RWPE2 (cell line): Measurements from ENCODE around the gene SRBD1.

Experiments used
- ATAC-seq: fragments of 200-7000 bp; cut with Tn5 transposase; 3 replicates; pipeline ENCODE4 v1.9.1; 2021; ENCODE audit warnings: low read depth
- DNase-seq: peaks from one replicate; pipeline ENCODE4 v3.0.0-alpha.2; 2020; ENCODE audit warnings: low spot score
- H3K27ac ChIP-seq: fragments of 450-650 bp; 2 replicates; pipeline ENCODE4 v1.5.1; 2017; ENCODE audit warnings: mild to moderate bottlenecking; ENCODE audit not compliant: poor library complexity, severe bottlenecking
- H3K27me3 ChIP-seq: fragments of 250-450 bp; sonication (Bioruptor Pico); 2 replicates; pipeline ENCODE4 v1.5.1; 2021; ENCODE audit warnings: mild to moderate bottlenecking, moderate library complexity; ENCODE audit not compliant: insufficient read depth, poor library complexity, severe bottlenecking
- H3K36me3 ChIP-seq: fragments of 250-450 bp; sonication (Bioruptor Pico); 2 replicates; pipeline ENCODE4 v1.5.1; 2020; ENCODE audit warnings: low read depth, mild to moderate bottlenecking, moderate library complexity
- H3K4me1 ChIP-seq: fragments of 250-450 bp; sonication (Bioruptor Pico); 2 replicates; pipeline ENCODE4 v1.5.1; 2021; ENCODE audit warnings: mild to moderate bottlenecking, moderate library complexity; ENCODE audit not compliant: insufficient read depth, poor library complexity, severe bottlenecking
- H3K4me3 ChIP-seq: fragments of 250-450 bp; sonication (Bioruptor Pico); 2 replicates; pipeline ENCODE4 v1.5.1; 2021; ENCODE audit warnings: mild to moderate bottlenecking, moderate library complexity; ENCODE audit not compliant: severe bottlenecking
- H3K9me3 ChIP-seq: fragments of 250-450 bp; sonication (Bioruptor Pico); 2 replicates; pipeline ENCODE4 v1.5.1; 2021; ENCODE audit warnings: mild to moderate bottlenecking, moderate library complexity; ENCODE audit not compliant: severe bottlenecking
- TF ChIP-seq, protein P1 (sequence below): fragments of 450-650 bp; IDR thresholded peaks from one replicate; pipeline ENCODE4 v1.5.1; 2017; ENCODE audit warnings: mild to moderate bottlenecking, moderate library complexity; ENCODE audit not compliant: poor library complexity, severe bottlenecking

The SRBD1 gene

DNA sequence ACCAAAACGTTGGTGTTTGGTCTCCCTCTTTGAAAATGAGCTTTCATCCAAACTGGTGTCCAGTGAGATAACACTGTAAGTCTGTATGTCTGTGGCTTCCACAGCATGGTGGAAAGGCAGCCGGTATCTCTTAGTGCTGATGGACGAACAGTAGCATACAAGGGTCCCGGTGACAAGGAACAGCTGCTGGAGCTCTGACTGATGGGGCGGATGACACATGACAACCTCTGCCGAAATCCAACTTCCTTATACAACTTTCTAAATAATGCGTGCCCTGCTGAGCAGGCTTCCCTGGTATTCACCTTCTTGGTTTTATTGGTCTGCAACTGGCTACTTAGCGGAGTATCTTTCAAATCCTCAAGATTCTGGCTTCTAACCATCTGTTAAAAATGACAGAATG lies 216.2 kb downstream of the SRBD1 start:
- Histone ChIP-seq H3K4me3 (no peak overlapping the region), H3K9me3 (no peaks in the 10 kb centered on the region), H3K36me3 (no peaks in the 10 kb centered on the region), H3K27ac (no peak overlapping the region), H3K4me1 (no peaks in the 10 kb centered on the region), H3K27me3 (no peaks in the 10 kb centered on the region)
- DNase-seq (no peak), ATAC-seq (no peak)
- TF ChIP-seq, protein P1, sequence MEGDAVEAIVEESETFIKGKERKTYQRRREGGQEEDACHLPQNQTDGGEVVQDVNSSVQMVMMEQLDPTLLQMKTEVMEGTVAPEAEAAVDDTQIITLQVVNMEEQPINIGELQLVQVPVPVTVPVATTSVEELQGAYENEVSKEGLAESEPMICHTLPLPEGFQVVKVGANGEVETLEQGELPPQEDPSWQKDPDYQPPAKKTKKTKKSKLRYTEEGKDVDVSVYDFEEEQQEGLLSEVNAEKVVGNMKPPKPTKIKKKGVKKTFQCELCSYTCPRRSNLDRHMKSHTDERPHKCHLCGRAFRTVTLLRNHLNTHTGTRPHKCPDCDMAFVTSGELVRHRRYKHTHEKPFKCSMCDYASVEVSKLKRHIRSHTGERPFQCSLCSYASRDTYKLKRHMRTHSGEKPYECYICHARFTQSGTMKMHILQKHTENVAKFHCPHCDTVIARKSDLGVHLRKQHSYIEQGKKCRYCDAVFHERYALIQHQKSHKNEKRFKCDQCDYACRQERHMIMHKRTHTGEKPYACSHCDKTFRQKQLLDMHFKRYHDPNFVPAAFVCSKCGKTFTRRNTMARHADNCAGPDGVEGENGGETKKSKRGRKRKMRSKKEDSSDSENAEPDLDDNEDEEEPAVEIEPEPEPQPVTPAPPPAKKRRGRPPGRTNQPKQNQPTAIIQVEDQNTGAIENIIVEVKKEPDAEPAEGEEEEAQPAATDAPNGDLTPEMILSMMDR = no peak

DNA sequence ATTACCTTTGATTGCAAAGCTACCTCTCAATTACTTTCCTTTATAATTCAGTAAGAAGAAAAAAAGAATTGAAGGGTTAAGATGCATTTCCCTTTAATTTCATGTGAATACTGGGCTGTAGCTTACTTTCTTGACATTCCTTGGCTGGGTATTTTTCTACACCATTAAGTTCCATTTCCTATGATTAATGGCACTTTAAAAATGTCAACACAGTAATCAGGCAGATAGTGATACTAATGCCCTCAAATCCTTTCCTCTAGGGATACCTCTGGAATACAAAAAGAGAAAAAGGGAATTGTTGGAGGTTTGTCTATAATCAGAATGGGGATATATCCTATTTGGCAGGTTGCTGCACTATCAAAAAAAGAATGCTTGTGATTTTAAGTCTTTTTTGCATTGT lies 216.9 kb downstream of the SRBD1 start:
- Histone ChIP-seq H3K36me3 (peaks cover 4% of the 10 kb centered on the region; the same call in 1 of the 2 replicates), H3K4me1 (no peaks in the 10 kb centered on the region), H3K9me3 (no peaks in the 10 kb centered on the region), H3K27me3 (no peaks in the 10 kb centered on the region), H3K27ac (no peak overlapping the region), H3K4me3 (no peak overlapping the region)
- ATAC-seq (no peak), DNase-seq (no peak)
- TF ChIP-seq, protein P1 = no peak

DNA sequence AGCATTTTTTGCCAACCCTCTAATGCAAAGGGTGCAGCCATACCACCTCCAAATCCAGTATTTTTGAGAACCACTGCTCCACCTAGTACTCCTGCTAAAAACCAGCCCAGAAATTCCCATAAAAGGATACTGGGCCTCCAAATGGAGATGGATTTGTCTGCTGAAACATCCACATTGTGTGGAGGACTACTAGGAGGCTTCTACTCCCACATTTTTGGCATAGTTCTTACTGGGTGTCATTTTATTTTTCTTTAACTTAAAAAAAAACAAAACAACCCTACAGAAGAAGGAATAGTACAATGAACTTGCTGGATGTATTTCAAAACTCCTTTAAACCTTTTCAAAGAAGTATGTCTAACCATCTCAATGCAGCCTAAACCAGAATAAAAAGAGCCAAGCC lies 219.2 kb downstream of the SRBD1 start:
- DNase-seq (no peak), ATAC-seq (no peak)
- TF ChIP-seq, protein P1 = no peak
- H3K4me1 ChIP-seq = no peaks in the 10 kb centered on the region
- no peak overlapping the region for H3K27ac ChIP-seq
- no peak overlapping the region for H3K4me3 ChIP-seq
- peaks cover 16% of the 10 kb centered on the region for H3K36me3 ChIP-seq
- no peaks in the 10 kb centered on the region for H3K27me3 ChIP-seq
- H3K9me3 ChIP-seq = no peaks in the 10 kb centered on the region

DNA sequence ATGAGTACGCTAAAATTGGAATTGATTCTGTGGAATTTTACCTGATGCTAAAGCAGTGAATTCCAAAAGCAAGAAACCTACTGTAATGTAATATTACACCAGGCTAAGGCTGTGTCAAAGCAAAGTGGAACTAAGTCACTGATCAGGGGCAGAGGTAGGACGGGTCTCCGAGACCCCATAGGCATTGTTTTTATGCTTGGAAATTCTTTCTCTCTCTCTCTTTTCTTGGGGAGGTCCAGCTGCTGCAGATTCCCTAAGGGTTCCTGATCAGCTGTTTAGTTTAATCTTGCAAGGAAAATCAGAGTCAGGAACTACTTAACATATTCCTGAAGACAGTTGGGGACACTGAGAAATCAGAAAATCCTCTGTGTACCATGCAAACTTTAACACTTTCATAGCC lies 220.2 kb downstream of the SRBD1 start:
- TF ChIP-seq, protein P1 = no peak
- Histone ChIP-seq H3K9me3 (no peaks in the 10 kb centered on the region), H3K4me3 (no peak overlapping the region), H3K4me1 (no peaks in the 10 kb centered on the region), H3K36me3 (peaks cover 16% of the 10 kb centered on the region), H3K27ac (no peak overlapping the region), H3K27me3 (no peaks in the 10 kb centered on the region)
- ATAC-seq = no peak
- no peak for DNase-seq

DNA sequence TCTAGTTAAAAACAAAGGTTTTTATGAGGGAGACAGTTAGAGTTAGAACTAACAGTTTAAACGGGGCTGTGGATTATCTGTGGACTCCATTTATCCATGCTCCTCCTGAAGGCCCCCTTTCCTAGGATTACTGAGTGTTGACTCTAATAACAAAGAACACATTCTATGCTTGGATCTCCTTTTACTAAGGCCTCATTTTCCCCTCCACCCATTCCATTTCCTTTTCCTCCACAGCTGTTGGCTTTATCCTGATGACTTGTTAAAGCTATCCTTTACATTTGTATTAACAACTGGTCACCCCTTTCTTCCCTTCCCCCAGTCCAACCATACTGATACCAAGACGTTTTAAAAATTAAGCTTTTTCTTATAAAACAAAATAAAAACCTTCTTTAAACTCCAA lies 220.6 kb downstream of the SRBD1 start:
- TF ChIP-seq, protein P1 = no peak
- Histone ChIP-seq H3K27ac (no peak overlapping the region), H3K4me3 (no peak overlapping the region), H3K36me3 (peaks cover 16% of the 10 kb centered on the region), H3K4me1 (no peaks in the 10 kb centered on the region), H3K27me3 (no peaks in the 10 kb centered on the region), H3K9me3 (no peaks in the 10 kb centered on the region)
- DNase-seq = no peak
- no peak for ATAC-seq
